Mesendoderm (in vitro differentiated cells): ENCODE measurements around the gene CD247.
A peak's percentile ranks its signal among the peaks of the same experiment; 100 is the strongest.

ENCODE experiments used
- DNase-seq: peaks from one replicate; pipeline ENCODE4 v3.0.0; 2013
- H2AK5ac ChIP-seq: 2 replicates; pipeline ENCODE4 v1.6.1; 2013; ENCODE audit warnings: low read length, inconsistent platforms
- H2BK120ac ChIP-seq: 2 replicates; pipeline ENCODE4 v1.6.1; 2013; ENCODE audit warnings: low read depth, mild to moderate bottlenecking, low read length, moderate library complexity, mixed read lengths
- H2BK15ac ChIP-seq: replicated peaks from 2 replicates; pipeline ENCODE4 v1.6.1; 2013; ENCODE audit warnings: low read depth, mild to moderate bottlenecking, moderate library complexity
- H2BK5ac ChIP-seq: 2 replicates; pipeline ENCODE4 v1.6.1; 2013; ENCODE audit warnings: low read length, inconsistent platforms
- H3K18ac ChIP-seq: 2 replicates; pipeline ENCODE4 v1.6.1; 2013; ENCODE audit warnings: mild to moderate bottlenecking, low read length, mixed read lengths
- H3K23ac ChIP-seq: one replicate; pipeline ENCODE4 v1.6.1; 2013; ENCODE audit warnings: low read length
- H3K27ac ChIP-seq: 2 replicates; pipeline ENCODE4 v1.5.1; 2013; ENCODE audit warnings: low read depth, mild to moderate bottlenecking, inconsistent platforms, low read length, moderate library complexity
- H3K27me3 ChIP-seq: 2 replicates; pipeline ENCODE4 v1.6.1; 2013; ENCODE audit warnings: low read length, control low read depth, mild to moderate bottlenecking, inconsistent platforms; ENCODE audit not compliant: insufficient read depth, poor library complexity
- H3K36me3 ChIP-seq: 2 replicates; pipeline ENCODE4 v1.6.1; 2013; ENCODE audit warnings: low read length, inconsistent platforms; ENCODE audit not compliant: control insufficient read depth, insufficient read depth
- H3K4ac ChIP-seq: one replicate; pipeline ENCODE4 v1.6.1; 2013; ENCODE audit warnings: low read depth, mild to moderate bottlenecking, low read length, moderate library complexity
- H3K4me1 ChIP-seq: 2 replicates; pipeline ENCODE4 v1.6.1; 2013; ENCODE audit warnings: low read depth, low read length, inconsistent platforms; ENCODE audit not compliant: control insufficient read depth
- H3K4me2 ChIP-seq: 2 replicates; pipeline ENCODE4 v1.6.1; 2013; ENCODE audit warnings: low read length
- H3K4me3 ChIP-seq: 2 replicates; pipeline ENCODE4 v1.5.1; 2013; ENCODE audit warnings: mild to moderate bottlenecking, low read length
- H3K56ac ChIP-seq: one replicate; pipeline ENCODE4 v1.6.1; 2013; ENCODE audit warnings: low read length
- H3K79me1 ChIP-seq: 2 replicates; pipeline ENCODE4 v1.6.1; 2013; ENCODE audit warnings: low read length, inconsistent platforms
- H3K79me2 ChIP-seq: 2 replicates; pipeline ENCODE4 v1.6.1; 2013; ENCODE audit warnings: mild to moderate bottlenecking, low read length; ENCODE audit not compliant: control insufficient read depth, insufficient read depth
- H3K9ac ChIP-seq: 2 replicates; pipeline ENCODE4 v1.6.1; 2013; ENCODE audit warnings: low read length, inconsistent platforms
- H4K5ac ChIP-seq: one replicate; pipeline ENCODE4 v1.6.1; 2013; ENCODE audit warnings: low read length
- H4K8ac ChIP-seq: one replicate; pipeline ENCODE4 v1.6.1; 2013; ENCODE audit warnings: low read depth, mild to moderate bottlenecking, control low read depth, low read length, moderate library complexity
- WGBS: extraction: QIAGEN DNeasy Blood & Tissue Kit; methylation state at CpG from one replicate; pipeline ENCODE4 v1.1.7; 2013; ENCODE audit warnings: low lambda C conversion rate, missing lambda C conversion rate; ENCODE audit not compliant: insufficient coverage; ENCODE audit errors: extremely low coverage; 5-methylcytosine and 5-hydroxymethylcytosine counted together

Gene CD247

DNA sequence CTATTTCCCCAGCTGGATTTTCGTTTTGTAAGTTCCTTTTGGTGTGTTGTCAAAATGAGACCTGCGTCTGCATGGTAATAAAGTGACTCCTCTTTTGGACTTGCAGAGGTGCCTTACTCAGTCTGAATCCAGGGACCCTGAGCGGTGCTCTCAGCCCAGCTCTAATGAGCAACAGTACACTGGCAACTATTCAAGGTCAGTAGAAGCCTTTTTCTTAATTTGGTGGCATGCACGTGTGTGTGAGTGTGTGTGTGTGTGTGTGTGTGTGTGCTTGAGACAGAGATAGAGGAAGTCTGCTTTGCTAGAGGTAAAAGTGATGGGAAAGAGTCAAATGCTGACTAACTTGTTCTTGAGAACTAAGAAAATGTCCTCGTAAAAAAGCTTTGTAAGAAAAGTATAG lies 105.4 kb downstream of the CD247 start:
- Histone ChIP-seq H3K4ac (no peak overlapping the region), H4K5ac (no peak overlapping the region), H3K79me2 (no peaks in the 10 kb centered on the region), H2BK15ac (no peak overlapping the region), H4K8ac (no peak overlapping the region), H3K9ac (no peak overlapping the region), H2BK5ac (no peak overlapping the region), H3K27ac (no peak overlapping the region), H3K4me3 (no peak overlapping the region), H3K36me3 (peaks cover 9% of the 10 kb centered on the region), H3K4me1 (no peaks in the 10 kb centered on the region), H3K4me2 (no peak overlapping the region), H3K79me1 (no peaks in the 10 kb centered on the region), H3K18ac (no peak overlapping the region), H3K56ac (no peak overlapping the region), H3K23ac (no peak overlapping the region), H2BK120ac (no peak overlapping the region), H3K27me3 (no peaks in the 10 kb centered on the region), H2AK5ac (no peak overlapping the region)
- WGBS, result no CpG with 5 or more reads among the region's 5 CpGs
- DNase-seq, result no peak

DNA sequence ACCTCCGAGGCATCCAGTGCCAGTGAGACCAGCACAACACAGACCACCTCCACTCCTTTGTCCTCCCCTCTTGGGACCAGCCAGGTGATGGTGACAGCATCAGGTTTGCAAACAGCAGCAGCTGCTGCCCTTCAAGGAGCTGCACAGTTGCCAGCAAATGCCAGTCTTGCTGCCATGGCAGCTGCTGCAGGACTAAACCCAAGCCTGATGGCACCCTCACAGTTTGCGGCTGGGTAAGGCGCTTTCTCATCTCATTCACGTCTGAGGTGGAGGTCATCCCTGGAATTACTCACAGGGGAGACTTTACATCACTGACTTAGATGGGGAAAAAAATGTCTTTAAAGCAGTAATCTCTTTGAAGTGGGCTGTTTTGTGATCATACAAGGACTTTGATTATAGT lies 106.3 kb downstream of the CD247 start:
- Histone ChIP-seq H3K4me3 (no peak overlapping the region), H3K79me1 (no peaks in the 10 kb centered on the region), H3K4me1 (no peaks in the 10 kb centered on the region), H3K56ac (no peak overlapping the region), H2AK5ac (no peak overlapping the region), H4K8ac (no peak overlapping the region), H3K27me3 (no peaks in the 10 kb centered on the region), H3K4ac (no peak overlapping the region), H2BK5ac (no peak overlapping the region), H3K23ac (no peak overlapping the region), H2BK15ac (no peak overlapping the region), H4K5ac (no peak overlapping the region), H3K27ac (no peak overlapping the region), H3K36me3 (peaks cover 9% of the 10 kb centered on the region), H3K79me2 (no peaks in the 10 kb centered on the region), H2BK120ac (no peak overlapping the region), H3K18ac (no peak overlapping the region), H3K4me2 (no peak overlapping the region), H3K9ac (no peak overlapping the region)
- WGBS, result no CpG with 5 or more reads among the region's 4 CpGs
- DNase-seq, result no peak

GRCh38 chr1:167409183-167409582 lies 109.1 kb downstream of the CD247 start:
- H3K27ac ChIP-seq, result no peak overlapping the region

GRCh38 chr1:167408355-167408754 lies 110.0 kb downstream of the CD247 start:
- no peak overlapping the region for H3K56ac ChIP-seq
- no peak overlapping the region for H2AK5ac ChIP-seq
- no peak overlapping the region for H3K18ac ChIP-seq
- H3K9ac ChIP-seq, result no peak overlapping the region
- no peak overlapping the region for H3K23ac ChIP-seq
- no peaks in the 10 kb centered on the region for H3K79me2 ChIP-seq
- no peaks in the 10 kb centered on the region for H3K79me1 ChIP-seq
- DNase-seq, result no peak
- no peak overlapping the region for H3K4ac ChIP-seq
- no peak overlapping the region for H3K4me3 ChIP-seq
- no CpG with 5 or more reads among the region's 1 CpG for WGBS
- H2BK120ac ChIP-seq, result no peak overlapping the region
- H4K5ac ChIP-seq, result no peak overlapping the region
- H2BK15ac ChIP-seq, result no peak overlapping the region
- H4K8ac ChIP-seq, result no peak overlapping the region
- H3K4me2 ChIP-seq, result no peak overlapping the region
- no peak overlapping the region for H2BK5ac ChIP-seq
- H3K27ac ChIP-seq, result no peak overlapping the region
- H3K27me3 ChIP-seq, result no peaks in the 10 kb centered on the region
- H3K36me3 ChIP-seq, result peaks cover 3% of the 10 kb centered on the region
- H3K4me1 ChIP-seq, result no peaks in the 10 kb centered on the region

More at GRCh38 chr1:167409183-167409582, 109.1 kb downstream of the CD247 start:
- Histone ChIP-seq H2AK5ac (no peak overlapping the region), H4K5ac (no peak overlapping the region), H3K79me1 (no peaks in the 10 kb centered on the region), H3K4me3 (no peak overlapping the region), H3K79me2 (no peaks in the 10 kb centered on the region), H2BK5ac (no peak overlapping the region), H3K4me2 (no peak overlapping the region), H3K23ac (no peak overlapping the region), H3K56ac (no peak overlapping the region), H3K36me3 (peaks cover 3% of the 10 kb centered on the region), H4K8ac (no peak overlapping the region), H3K4ac (no peak overlapping the region), H2BK15ac (no peak overlapping the region), H2BK120ac (no peak overlapping the region), H3K4me1 (no peaks in the 10 kb centered on the region), H3K9ac (no peak overlapping the region), H3K18ac (no peak overlapping the region), H3K27me3 (no peaks in the 10 kb centered on the region)
- DNase-seq, result peak; percentile 66
- no CpG with 5 or more reads among the region's 1 CpG for WGBS

- Histone ChIP-seq H4K8ac (no peak overlapping the region), H4K5ac (no peak overlapping the region), H2BK120ac (no peak overlapping the region), H3K4me3 (no peak overlapping the region), H3K36me3 (no peaks in the 10 kb centered on the region), H3K4ac (no peak overlapping the region), H3K27me3 (no peaks in the 10 kb centered on the region), H3K4me1 (no peaks in the 10 kb centered on the region), H3K18ac (no peak overlapping the region), H2BK5ac (no peak overlapping the region), H3K79me1 (no peaks in the 10 kb centered on the region), H2AK5ac (no peak overlapping the region), H3K4me2 (no peak overlapping the region), H3K23ac (no peak overlapping the region), H3K56ac (no peak overlapping the region), H3K27ac (no peak overlapping the region), H2BK15ac (no peak overlapping the region), H3K9ac (no peak overlapping the region), H3K79me2 (no peaks in the 10 kb centered on the region)
- no peak for DNase-seq
- WGBS, result 100% methylated on average over 1 of the region's 3 CpGs
These were observed 113.4 kb downstream of the CD247 start for GRCh38 chr1:167404908-167405307.

- Histone ChIP-seq H3K4ac (no peak overlapping the region), H3K56ac (no peak overlapping the region), H2AK5ac (no peak overlapping the region), H3K36me3 (no peaks in the 10 kb centered on the region), H3K27me3 (no peaks in the 10 kb centered on the region), H3K79me2 (no peaks in the 10 kb centered on the region), H3K9ac (no peak overlapping the region), H4K8ac (no peak overlapping the region), H2BK120ac (no peak overlapping the region), H3K4me3 (no peak overlapping the region), H3K27ac (no peak overlapping the region), H3K23ac (no peak overlapping the region), H2BK5ac (no peak overlapping the region), H4K5ac (no peak overlapping the region), H3K79me1 (no peaks in the 10 kb centered on the region), H3K18ac (no peak overlapping the region), H3K4me1 (no peaks in the 10 kb centered on the region), H3K4me2 (no peak overlapping the region), H2BK15ac (no peak overlapping the region)
- no CpG with 5 or more reads among the region's 4 CpGs for WGBS
- DNase-seq, result no peak
These were observed 114.0 kb downstream of the CD247 start for GRCh38 chr1:167404161-167404888.
